Activated CD8-positive, alpha-beta memory T cell treated with anti-CD3 and anti-CD28 coated beads for 48 hours (primary cell): ENCODE measurements around the gene SNX25.

ENCODE experiments used
- DNase-seq, 3 experiments: peaks; one replicate each; pipeline ENCODE4 v3.0.0-alpha.2; 2020; ENCODE audit warnings: low read depth in 2 of 3, low spot score in 2 of 3

SNX25 gene

GRCh38 chr4:185399466-185399865 is 190.1 kb downstream of the SNX25 start:
- no peak for DNase-seq

- DNase-seq: no peak
These were observed 194.6 kb downstream of the SNX25 start for GRCh38 chr4:185404031-185404430.

GRCh38 chr4:185405296-185405999 is 196.1 kb downstream of the SNX25 start:
- DNase-seq: no peak

GRCh38 chr4:185408432-185408831 is 199.0 kb downstream of the SNX25 start:
- DNase-seq: no peak

GRCh38 chr4:185411849-185412248 is 202.5 kb downstream of the SNX25 start:
- no peak for DNase-seq

- no peak for DNase-seq
These were observed 203.0 kb downstream of the SNX25 start for GRCh38 chr4:185412412-185412811.
